ENCODE data around the gene PER3. TPM values are rescaled to one million over a fixed set of nuclear protein-coding genes. Genes with fewer than 3 reads are reported as not detected.
A peak's percentile ranks its signal among the peaks of the same experiment; 100 is the strongest.

The PER3 gene
- total RNA-seq (2021; fragmentation: NEBNext Ultra II Directional; extraction: Animal tissue kit (Norgen Biotek cat#: 25700)): 9.3 and 9.4 TPM in 2 replicates
- polyA plus RNA-seq (2011; rRNA removed): 8.3 and 8.7 TPM in 2 replicates
- 9.5 TPM for polyA plus RNA-seq (2011; cell fraction: cytosol; rRNA removed)
- 15.8 TPM for polyA plus RNA-seq (2011; cell fraction: nucleus; rRNA removed)
- 3.5 to 7.9 TPM (median 5.1 TPM) in 4 replicates for polyA plus RNA-seq (2012, experiment 1 of 2)
- 0.87 TPM for polyA plus RNA-seq (2012, experiment 2 of 2)
- polyA plus RNA-seq (2013, experiment 1 of 2): 4.8 TPM
- 4.7 TPM for polyA plus RNA-seq (2013, experiment 2 of 2)
- polyA minus RNA-seq (2011; rRNA and poly(A)+ RNA removed): 18.4 and 21.6 TPM in 2 replicates
- 5.9 TPM for polyA minus RNA-seq (2011; cell fraction: cytosol; rRNA and poly(A)+ RNA removed)
- polyA minus RNA-seq (2011; cell fraction: nucleus; rRNA and poly(A)+ RNA removed): 18.8 TPM
- long read RNA-seq, experiment 1, partial matches to known transcripts: 0 of 2 reads
- long read RNA-seq, experiment 1, other reads (novel, unspliced or antisense): 2 of 2 reads
- long read RNA-seq, experiment 2, partial matches to known transcripts: 0 of 2 reads
- long read RNA-seq, experiment 2, other reads (novel, unspliced or antisense): 2 of 2 reads

DNA sequence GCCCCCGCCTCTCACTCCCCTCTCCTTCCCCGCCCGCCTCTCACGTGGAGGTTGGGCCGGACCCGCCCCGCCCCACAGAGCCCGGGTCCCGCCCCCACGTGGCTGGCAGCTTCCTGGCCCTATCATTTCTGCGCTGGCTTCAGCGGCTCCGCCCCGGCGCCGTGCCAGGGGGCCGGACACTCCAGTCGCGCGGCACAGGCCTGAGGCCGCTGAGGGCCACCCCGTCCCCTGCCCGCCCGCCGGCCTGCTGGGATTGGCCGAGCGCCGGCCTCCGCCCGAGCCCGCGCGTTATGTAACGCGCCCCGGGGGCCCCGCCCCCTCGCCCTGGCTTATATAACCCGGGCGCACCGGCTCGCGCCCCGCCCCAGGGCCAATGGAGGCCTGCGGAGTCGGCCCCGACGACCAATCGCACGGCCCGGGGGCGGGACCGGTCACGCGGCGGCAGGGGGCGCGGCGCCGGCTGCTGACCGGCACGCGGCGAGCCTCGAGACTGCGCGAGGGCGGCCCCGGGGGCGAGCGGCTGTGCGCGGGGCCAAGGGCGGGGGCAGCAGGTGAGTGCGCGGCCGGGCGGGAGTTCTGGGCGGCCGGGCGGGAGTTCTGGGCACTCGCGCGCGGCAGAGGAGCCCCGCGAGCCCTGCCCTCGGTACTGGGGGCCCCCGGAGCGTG, at the start of gene PER3:
TSS of gene PER3 (plus strand) at position 466 of the 666 bp plus-strand sequence. CDS start 587 bp downstream, outside the sequence.
- peaks cover 0 to 8% (median 7%) of the 10 kb centered on the region in 4 experiments; a peak in 5 of 7 replicates for H3K27me3 ChIP-seq (replicated peaks in 1 of 4; ENCODE audit: control insufficient read depth in 3 of 4, extremely low read depth in 1 of 4, insufficient read depth in 3 of 4, low read length in 3 of 4)
- H3K14ac ChIP-seq (ENCODE audit: insufficient read length): no peak within 1 kb of the TSS
- H3K79me2 ChIP-seq (ENCODE audit: control insufficient read depth in 1 of 2, insufficient read depth in 2 of 2, low read length in 2 of 2): no peaks in the 10 kb centered on the region
- no peak within 1 kb of the TSS for H2AFZ ChIP-seq (ENCODE audit: low read length)
- no peak within 1 kb of the TSS for H3K56ac ChIP-seq (replicated peaks; ENCODE audit: insufficient read length, low read depth, low read length)
- peak within 1 kb of the TSS; percentile 87 for H4K8ac ChIP-seq (ENCODE audit: extremely low read depth, insufficient read depth, low read length)
- DNase-seq (ENCODE audit: low read depth in 1 of 2, low spot score in 2 of 2) (peak; percentile 93 to 96), FAIRE-seq (no peak)
- H3K18ac ChIP-seq (ENCODE audit: extremely low read depth, low read length): no peak within 1 kb of the TSS
- no peak within 1 kb of the TSS for H3K23ac ChIP-seq (ENCODE audit: insufficient read length)
- no peak within 1 kb of the TSS for H3K4ac ChIP-seq (replicated peaks; ENCODE audit: insufficient read length, low read depth, low read length)
- H3K4me3 ChIP-seq (ENCODE audit: extremely low read depth in 1 of 4, insufficient read depth in 2 of 4, low read depth in 3 of 4, low read length in 4 of 4): peak within 1 kb of the TSS; percentile 40 to 66 (median 55)
- H3K27ac ChIP-seq (ENCODE audit: low read depth, low read length): no peak within 1 kb of the TSS; the same call in 1 of the 2 replicates
- H2BK120ac ChIP-seq (replicated peaks; ENCODE audit: low read depth, low read length): no peak within 1 kb of the TSS
- H2BK15ac ChIP-seq (ENCODE audit: low read length): no peak within 1 kb of the TSS
- no peak within 1 kb of the TSS for H2BK12ac ChIP-seq (ENCODE audit: low read depth, low read length)
- CTCF ChIA-PET (ENCODE audit: partially characterized antibody): interaction anchor here (2.0 kb wide), 1 partner anchor 115 kb away, joined by 7 read pairs; no protein-coding TSS in a partner anchor
- H3K4me1 ChIP-seq (replicated peaks in 1 of 4; ENCODE audit: control insufficient read depth in 3 of 4, insufficient read depth in 4 of 4, low read length in 3 of 4): peaks cover 0 to 6% (median 0%) of the 10 kb centered on the region in 4 experiments; a peak in 2 of 7 replicates
- POLR2A ChIA-PET (ENCODE audit: partially characterized antibody): interaction anchor here (0.7 to 2.8 kb wide), 5 partner anchors 12 to 107 kb away, joined by 3 to 7 read pairs (median 3); partner anchors contain the start of gene VAMP3
- H3K4me2 ChIP-seq (ENCODE audit: insufficient read depth in 1 of 2, low read depth in 2 of 2, low read length in 2 of 2): peak within 1 kb of the TSS; percentile 61 to 80
- H3K23me2 ChIP-seq (ENCODE audit: low read depth, low read length): peaks cover 2% of the 10 kb centered on the region; the same call in 1 of the 2 replicates
- no peak within 1 kb of the TSS for H2BK5ac ChIP-seq (ENCODE audit: low read depth, low read length)
- peak within 1 kb of the TSS in 3 of 4 experiments; percentile 8 to 47 (median 24); a peak in 4 of 7 replicates for H3K9ac ChIP-seq (replicated peaks in 1 of 4; ENCODE audit: extremely low read depth in 1 of 4, low read depth in 3 of 4, low read length in 3 of 4)
- no peaks in the 10 kb centered on the region for H3K79me1 ChIP-seq (ENCODE audit: low read depth, low read length)
- no peak within 1 kb of the TSS for H4K91ac ChIP-seq (replicated peaks; ENCODE audit: insufficient read length, low read length)
- peaks cover 7 to 49% (median 21%) of the 10 kb centered on the region in 4 experiments; a peak in 7 of 8 replicates for H3K36me3 ChIP-seq (ENCODE audit: control insufficient read depth in 2 of 4, insufficient read depth in 4 of 4, low read length in 3 of 4)
- H3K9me3 ChIP-seq (ENCODE audit: insufficient read depth in 2 of 2, low read depth in 1 of 2, low read length in 1 of 2): peaks cover 0 to 6% of the 10 kb centered on the region in 2 experiments; a peak in 1 of 4 replicates
- peaks cover 0 to 2% of the 10 kb centered on the region in 2 experiments for H4K20me1 ChIP-seq (replicated peaks in 1 of 2; ENCODE audit: control insufficient read depth in 1 of 2, insufficient read depth in 2 of 2, low read length in 2 of 2)
- no peak within 1 kb of the TSS for H2BK20ac ChIP-seq (ENCODE audit: low read length)
- peak within 1 kb of the TSS; percentile 36 for H4K5ac ChIP-seq (ENCODE audit: insufficient read length, low read depth, low read length)
- no peak within 1 kb of the TSS for H2AK5ac ChIP-seq (ENCODE audit: low read depth, low read length)
- WGBS, 2 experiments (ENCODE audit: extremely low coverage in 1 of 2, insufficient coverage in 1 of 2, insufficient read length in 1 of 2, insufficient replicate concordance in 2 of 2, low coverage in 1 of 2, low lambda C conversion rate in 2 of 2, missing lambda C conversion rate in 1 of 2): 4% methylated on average over 19 of the region's 90 CpGs; no CpG with 5 or more reads in 1 of the 2 experiments
- no peak for TF ChIP-seq CTBP2 (IDR thresholded peaks at IDR 0.05; ENCODE audit: borderline replicate concordance, insufficient read depth, insufficient read length, low read length)
- TF ChIP-seq KDM5A (IDR thresholded peaks at IDR 0.05; ENCODE audit: low read length): no peak
- peak; percentile 55; the same call in 1 of the 2 replicates for TF ChIP-seq SP1 (IDR thresholded peaks at IDR 0.05; ENCODE audit: low read depth, low read length)
- peak; percentile 23; the same call in 1 of the 2 replicates for TF ChIP-seq TBP (IDR thresholded peaks at IDR 0.05; ENCODE audit: low read depth, low read length)
- TF ChIP-seq EGR1 (IDR thresholded peaks at IDR 0.05; ENCODE audit: borderline replicate concordance, low read depth, low read length): peak; percentile 31; the same call in 1 of the 2 replicates
- no peak for TF ChIP-seq JUN (IDR thresholded peaks at IDR 0.05; ENCODE audit: low read depth, low read length)
- TF ChIP-seq GTF2F1 (IDR thresholded peaks at IDR 0.05; ENCODE audit: borderline replicate concordance, low read depth, low read length): no peak
- no peak; the same call in 1 of the 2 replicates for TF ChIP-seq SP4 (IDR thresholded peaks at IDR 0.05; ENCODE audit: low read length)
- peak; percentile 43; the same call in 1 of the 2 replicates for TF ChIP-seq CREB1 (IDR thresholded peaks at IDR 0.05)

All from H1 (cell line).